Esophagus muscularis mucosa (tissue), 4 donors: ENCODE measurements around the gene KIF3A. TPM values are rescaled to one million over a fixed set of nuclear protein-coding genes. Genes with fewer than 3 reads are reported as not detected.
A peak's percentile ranks its signal among the peaks of the same experiment; 100 is the strongest.

Experiments
- DNase-seq: peaks from one replicate; pipeline ENCODE4 v3.0.0-alpha.2; 2017; ENCODE audit errors: extremely low spot score
- H3K27ac ChIP-seq, 4 donors: fragments of 200-600 bp; sonication (generic); replicated peaks in 1 of 4; 1 replicate in 3 of 4; 2 replicates in 1 of 4; pipeline ENCODE4 v1.5.1; 2016 to 2019; ENCODE audit warnings: mild to moderate bottlenecking in 1 of 4
- H3K27me3 ChIP-seq, 4 donors: fragments of 200-600 bp; sonication (generic); one replicate each; pipeline versions ENCODE4 v1.5.1 to v1.6.0; 2016 to 2019
- H3K36me3 ChIP-seq, 4 donors: fragments of 200-600 bp; sonication (generic); one replicate each; pipeline ENCODE4 v1.5.1; 2016 to 2019
- H3K4me1 ChIP-seq, 4 donors: fragments of 200-600 bp; sonication (generic); one replicate each; pipeline ENCODE4 v1.5.1; 2016 to 2019
- H3K4me3 ChIP-seq, 4 donors: fragments of 200-600 bp; sonication (generic); 1 replicate in 2 of 4; 2 replicates in 2 of 4; pipeline ENCODE4 v1.5.1; 2016 to 2019; ENCODE audit warnings: mild to moderate bottlenecking in 4 of 4, moderate library complexity in 1 of 4
- H3K9me3 ChIP-seq, 4 donors: fragments of 200-600 bp; sonication (generic); 1 replicate in 3 of 4; 2 replicates in 1 of 4; pipeline ENCODE4 v1.5.1; 2016 to 2019
- EP300 ChIP-seq: sonication (generic); formaldehyde crosslinking; IDR thresholded peaks from one replicate; pipeline ENCODE4 v1.6.1; 2017; ENCODE audit warnings: antibody characterized with exemption
- POLR2A ChIP-seq: fragments of 450-650 bp; IDR thresholded peaks from one replicate; pipeline ENCODE4 v1.6.1; 2017; ENCODE audit warnings: antibody characterized with exemption, moderate library complexity, mild to moderate bottlenecking, low read depth
- POLR2AphosphoS5 ChIP-seq, 2 donors: sonication (generic); formaldehyde crosslinking; IDR thresholded peaks; one replicate each; pipeline ENCODE4 v1.6.1; 2017; ENCODE audit warnings: antibody characterized with exemption in 2 of 2
- WGBS: methylation state at CpG from one replicate; pipeline ENCODE4 v1.1.5; 2018; 5-methylcytosine and 5-hydroxymethylcytosine counted together
- intact Hi-C: fragments of 100-400 bp; cut with DNase I; formaldehyde crosslinking; loops from one replicate; pipeline ENCODE4 v1.15.1; 2023
- total RNA-seq, 4 donors: library from RNA; depleted of rRNA; stranded (reverse); fragments of >200 nt; gene quantifications; one replicate each; pipeline versions ENCODE4 v1.1.0 to v1.2.1, GENCODE V29; 2016
- TF ChIP-seq, protein P1 (sequence below), 3 experiments: fragments of 200-600 bp in 2 of 3; fragments of 450-650 bp in 1 of 3; sonication (generic) in 2 of 3; IDR thresholded peaks; one replicate each; pipeline ENCODE4 v1.5.1; 2017 to 2019; ENCODE audit warnings: antibody characterized with exemption in 3 of 3, mild to moderate bottlenecking in 2 of 3, moderate library complexity in 1 of 3

KIF3A gene
- total RNA-seq, 4 donors from 2014 or later: 5.5 to 9.6 (median 8.3) TPM

GRCh38 chr5:132742626-132743025, 5.3 kb upstream of the KIF3A start:
- intact Hi-C loops: no loop called here
- DNase-seq: no peak
- TF ChIP-seq, protein P1, sequence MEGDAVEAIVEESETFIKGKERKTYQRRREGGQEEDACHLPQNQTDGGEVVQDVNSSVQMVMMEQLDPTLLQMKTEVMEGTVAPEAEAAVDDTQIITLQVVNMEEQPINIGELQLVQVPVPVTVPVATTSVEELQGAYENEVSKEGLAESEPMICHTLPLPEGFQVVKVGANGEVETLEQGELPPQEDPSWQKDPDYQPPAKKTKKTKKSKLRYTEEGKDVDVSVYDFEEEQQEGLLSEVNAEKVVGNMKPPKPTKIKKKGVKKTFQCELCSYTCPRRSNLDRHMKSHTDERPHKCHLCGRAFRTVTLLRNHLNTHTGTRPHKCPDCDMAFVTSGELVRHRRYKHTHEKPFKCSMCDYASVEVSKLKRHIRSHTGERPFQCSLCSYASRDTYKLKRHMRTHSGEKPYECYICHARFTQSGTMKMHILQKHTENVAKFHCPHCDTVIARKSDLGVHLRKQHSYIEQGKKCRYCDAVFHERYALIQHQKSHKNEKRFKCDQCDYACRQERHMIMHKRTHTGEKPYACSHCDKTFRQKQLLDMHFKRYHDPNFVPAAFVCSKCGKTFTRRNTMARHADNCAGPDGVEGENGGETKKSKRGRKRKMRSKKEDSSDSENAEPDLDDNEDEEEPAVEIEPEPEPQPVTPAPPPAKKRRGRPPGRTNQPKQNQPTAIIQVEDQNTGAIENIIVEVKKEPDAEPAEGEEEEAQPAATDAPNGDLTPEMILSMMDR (IDR thresholded peaks at IDR 0.05): no peak
- TF ChIP-seq POLR2A (no peak), POLR2AphosphoS5 (IDR thresholded peaks at IDR 0.05) (no peak)
- Histone ChIP-seq H3K9me3 (no peaks in the 10 kb centered on the region), H3K36me3 (no peaks in the 10 kb centered on the region), H3K4me3 (no peak overlapping the region), H3K27me3 (peaks cover 6 to 54% (median 13%) of the 10 kb centered on the region in 4 donors), H3K4me1 (peaks cover 8 to 14% (median 13%) of the 10 kb centered on the region in 4 donors), H3K27ac (no peak overlapping the region)
- WGBS: 91% methylated on average over 5 of the region's 5 CpGs

- no peaks in the 10 kb centered on the region for H3K36me3 ChIP-seq
- no peaks in the 10 kb centered on the region for H3K9me3 ChIP-seq
- peaks cover 3 to 50% (median 10%) of the 10 kb centered on the region in 4 donors for H3K27me3 ChIP-seq
- H3K4me3 ChIP-seq: no peak overlapping the region
- TF ChIP-seq POLR2A (no peak), POLR2AphosphoS5 (IDR thresholded peaks at IDR 0.05) (no peak), EP300 (no peak)
- TF ChIP-seq, protein P1 (IDR thresholded peaks at IDR 0.05): no peak
- intact Hi-C loops: no loop called here
- H3K4me1 ChIP-seq: peaks cover 3 to 11% (median 10%) of the 10 kb centered on the region in 4 donors
- H3K27ac ChIP-seq: no peak overlapping the region
- 94% methylated on average over 2 of the region's 2 CpGs for WGBS
- DNase-seq: no peak
These were observed 4.8 kb upstream of the KIF3A start for GRCh38 chr5:132742158-132742557.

DNA sequence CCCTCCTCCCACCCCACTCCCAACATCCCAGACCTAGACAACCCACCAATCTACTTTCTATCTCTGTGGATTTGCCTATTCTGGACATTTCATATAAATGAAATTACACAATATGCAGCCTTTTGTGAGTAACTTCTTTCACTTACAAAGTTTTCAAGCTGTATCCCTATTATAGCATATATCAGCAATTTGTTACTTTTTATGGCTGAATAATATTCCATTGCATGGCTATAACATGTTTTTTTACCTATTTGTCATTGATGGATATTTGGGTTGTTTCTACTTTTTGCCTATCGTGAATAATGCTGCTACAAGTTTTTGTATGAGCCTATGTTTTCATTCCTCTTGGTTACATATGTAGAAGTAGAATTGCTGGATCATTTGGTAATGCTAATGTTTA, 1.9 kb upstream of the KIF3A start:
- WGBS: 83% methylated on average over 1 of the region's 1 CpG
- no peak for DNase-seq
- peaks cover 8 to 15% (median 13%) of the 10 kb centered on the region in 4 donors for H3K4me1 ChIP-seq
- no peak overlapping the region for H3K27ac ChIP-seq
- H3K36me3 ChIP-seq: no peaks in the 10 kb centered on the region
- H3K4me3 ChIP-seq: no peak overlapping the region
- H3K9me3 ChIP-seq: no peaks in the 10 kb centered on the region
- intact Hi-C loops: loop anchor here (5.0 kb wide), 1 partner anchor 38 kb away; the partner anchor contains the start of gene SEPTIN8
- TF ChIP-seq POLR2AphosphoS5 (IDR thresholded peaks at IDR 0.05): no peak
- no peak for TF ChIP-seq EP300
- TF ChIP-seq, protein P1 (IDR thresholded peaks at IDR 0.05): no peak
- H3K27me3 ChIP-seq: peaks cover 0 to 25% (median 0%) of the 10 kb centered on the region in 4 donors

DNA sequence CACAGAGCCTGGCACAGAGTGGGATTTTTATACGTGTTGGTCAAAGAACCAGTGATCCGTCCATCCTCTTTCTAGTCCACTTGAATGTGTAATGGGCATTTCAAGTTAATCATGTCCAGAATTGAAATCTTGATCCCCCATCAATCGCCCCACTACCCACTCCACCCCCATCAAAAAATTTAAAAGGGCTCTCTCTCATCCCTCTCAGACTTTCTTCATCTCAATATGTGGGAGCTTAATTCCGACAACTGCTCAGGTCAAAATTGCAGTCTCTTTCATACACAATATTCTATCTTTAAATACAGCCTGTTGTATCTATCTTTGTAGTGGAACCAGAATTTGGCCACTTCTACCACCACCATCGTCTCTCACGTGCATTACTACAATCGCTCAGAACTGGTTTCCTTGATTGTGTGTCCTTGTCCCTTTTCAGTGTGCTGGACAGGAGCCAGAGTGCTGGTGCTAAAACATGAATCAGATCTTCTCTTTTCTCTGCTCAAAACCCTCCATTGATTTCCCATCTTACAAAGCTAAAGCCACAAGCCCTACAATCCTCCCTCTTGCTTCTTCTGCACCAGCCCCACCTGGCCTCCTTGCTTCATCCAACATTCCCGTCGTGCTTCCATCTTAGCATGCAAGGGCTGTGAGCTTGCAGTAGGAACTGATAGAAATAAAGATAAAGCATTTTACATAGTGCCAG, 786 bp upstream of the KIF3A start:
- H3K27ac ChIP-seq: peak overlapping the region in 3 of 4 donors; percentile 72 to 78 (median 77)
- TF ChIP-seq POLR2A (no peak), POLR2AphosphoS5 (IDR thresholded peaks at IDR 0.05) (no peak), EP300 (no peak)
- TF ChIP-seq, protein P1 (IDR thresholded peaks at IDR 0.05): no peak
- 65% methylated on average over 9 of the region's 9 CpGs for WGBS
- H3K36me3 ChIP-seq: peaks cover 0 to 8% (median 4%) of the 10 kb centered on the region in 4 donors
- H3K4me3 ChIP-seq: peak overlapping the region; percentile 73 to 93 (median 77)
- H3K9me3 ChIP-seq: no peaks in the 10 kb centered on the region
- intact Hi-C loops: loop anchor here (5.0 kb wide), 1 partner anchor 39 kb away; the partner anchor contains the start of gene SEPTIN8
- H3K4me1 ChIP-seq: peaks cover 8 to 15% (median 13%) of the 10 kb centered on the region in 4 donors
- DNase-seq: no peak
- peaks cover 0 to 18% (median 0%) of the 10 kb centered on the region in 4 donors for H3K27me3 ChIP-seq
